HG03108 (cell line): ENCODE data around the gene MINDY4B.

Source experiments
- ATAC-seq: cut with Tn5 transposase; IDR thresholded peaks from one replicate; pipeline ENCODE4 v1.9.1; 2021; ENCODE audit warnings: moderate library complexity; ENCODE audit not compliant: unreplicated experiment

The MINDY4B gene

DNA sequence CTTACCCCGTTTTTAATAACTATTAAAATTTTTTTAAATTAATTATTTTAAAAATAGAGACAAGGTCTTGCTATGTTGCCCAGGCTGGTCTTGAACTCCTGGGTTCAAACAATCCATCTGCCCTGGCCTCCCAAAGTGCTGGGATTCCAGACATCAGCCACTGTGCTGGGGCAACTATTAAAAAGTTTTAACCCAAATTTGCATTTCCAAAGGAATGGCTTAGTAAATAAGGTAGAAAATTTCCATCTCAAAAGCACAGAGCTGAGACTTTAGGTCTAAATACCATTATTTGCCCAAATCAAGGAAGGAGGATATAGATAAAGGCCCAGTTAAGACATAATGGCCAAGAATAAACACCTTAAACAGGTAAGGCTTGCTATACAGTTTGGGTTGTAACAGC lies 56.4 kb downstream of the MINDY4B start:
- ATAC-seq: no peak

DNA sequence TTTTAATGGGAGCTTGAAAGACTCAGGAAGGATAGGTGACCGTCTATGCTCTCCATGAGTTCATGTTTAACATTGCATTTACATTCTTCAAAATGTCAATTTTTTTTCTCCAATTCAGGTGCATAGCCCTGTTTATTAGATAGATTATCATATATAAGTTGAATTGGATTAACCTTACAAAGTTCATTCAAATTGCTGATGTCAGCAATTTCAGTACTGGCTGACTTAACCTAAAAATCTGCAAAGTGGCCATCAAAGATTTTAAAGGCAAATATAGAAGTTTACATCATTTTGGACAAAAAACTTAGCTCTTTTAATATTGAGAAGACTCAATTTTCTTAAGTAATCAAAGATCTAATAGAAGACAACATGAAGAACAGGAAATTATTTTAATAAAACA lies 57.8 kb downstream of the MINDY4B start:
- ATAC-seq: no peak

DNA sequence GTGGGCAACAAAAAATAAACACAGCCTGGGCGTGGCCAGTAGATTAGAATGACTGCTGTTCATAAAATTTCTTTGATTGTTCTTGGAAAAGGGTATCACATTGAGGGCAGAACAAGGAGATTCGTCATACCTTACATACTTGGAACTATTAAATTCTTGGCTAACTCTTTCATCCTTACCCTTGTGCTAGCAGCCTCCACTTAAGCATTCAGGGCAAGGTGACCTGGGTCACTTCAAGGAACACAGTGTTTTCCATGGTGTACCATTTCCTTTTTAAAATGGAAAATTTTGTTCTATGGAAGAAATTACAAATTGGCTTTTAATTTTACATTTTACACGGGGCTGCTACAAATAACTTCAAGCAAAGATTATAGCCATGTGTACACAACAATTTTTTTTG lies 60.8 kb downstream of the MINDY4B start:
- no peak for ATAC-seq

DNA sequence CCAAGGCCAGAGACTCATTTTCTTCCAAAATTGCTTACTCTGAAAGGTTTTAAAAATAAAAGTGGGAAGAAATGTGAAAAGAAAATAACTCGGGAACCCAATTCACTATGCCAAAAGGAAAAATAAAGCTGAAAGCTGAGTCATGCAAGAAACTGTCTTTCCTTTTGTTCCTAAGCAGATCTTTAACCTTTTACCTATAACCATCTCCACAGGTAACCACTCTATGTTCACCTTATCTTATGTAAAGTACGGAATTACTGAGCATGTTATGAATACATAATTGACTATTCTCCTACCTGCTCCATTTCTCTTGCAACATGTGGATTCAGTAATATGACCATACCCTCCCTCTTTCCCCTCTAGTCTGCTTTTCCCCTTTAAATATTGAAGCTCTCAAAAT lies 62.0 kb downstream of the MINDY4B start:
- no peak for ATAC-seq

DNA sequence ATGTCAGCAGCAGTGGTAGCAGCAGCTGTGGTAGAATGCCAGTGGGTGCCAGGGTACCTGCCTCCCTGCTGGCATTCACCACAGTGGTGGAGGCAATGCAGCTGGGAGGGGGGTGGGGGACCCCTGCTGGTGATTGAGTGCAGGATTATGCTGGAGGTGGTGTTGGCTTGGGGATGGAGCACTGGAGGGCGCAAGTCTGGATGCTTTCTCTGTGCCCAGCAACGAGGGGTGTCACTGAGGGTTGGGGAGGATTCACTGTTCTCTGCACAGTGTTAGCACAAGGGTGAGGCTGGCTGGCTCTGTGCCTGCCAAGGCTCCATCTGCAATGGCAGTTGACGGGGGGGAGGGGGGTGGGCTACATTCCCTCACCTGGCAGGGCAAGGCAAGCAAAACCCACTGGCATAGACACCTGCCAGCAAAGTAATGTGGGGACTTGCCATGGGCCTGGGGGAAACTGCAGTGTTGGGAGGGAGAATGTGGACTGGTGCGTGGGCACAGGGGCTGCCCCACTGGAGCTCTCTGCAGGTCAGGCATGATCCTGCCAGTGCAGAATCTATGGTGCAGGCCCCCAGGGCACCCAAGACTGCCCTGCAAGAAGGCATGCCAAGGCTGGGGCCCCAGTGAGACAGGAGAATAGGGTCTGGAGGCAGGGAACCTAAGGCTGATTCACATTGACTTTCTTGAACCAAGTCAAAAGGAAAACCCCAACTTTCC lies 64.3 kb downstream of the MINDY4B start:
- no peak for ATAC-seq

DNA sequence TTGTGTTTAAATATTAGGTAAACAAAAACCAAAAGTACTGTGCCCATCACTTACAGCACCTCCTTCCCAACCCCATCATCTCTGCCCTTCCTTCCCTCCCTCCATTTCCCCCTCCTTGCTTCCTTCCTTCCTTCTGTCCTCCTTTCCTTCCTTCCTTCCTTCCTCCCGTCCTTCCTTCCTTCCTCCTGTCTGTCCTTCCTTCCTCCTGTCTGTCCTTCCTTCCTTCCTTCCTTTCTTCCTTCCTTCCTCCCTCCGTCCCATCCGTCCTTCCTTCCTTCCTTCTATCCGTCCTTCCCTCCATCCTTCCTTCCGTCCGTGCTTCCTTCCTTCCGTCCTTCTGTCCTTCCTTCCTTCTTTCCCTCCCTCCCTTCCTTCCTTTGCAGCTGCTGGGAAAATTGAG lies 74.5 kb downstream of the MINDY4B start:
- ATAC-seq: no peak

DNA sequence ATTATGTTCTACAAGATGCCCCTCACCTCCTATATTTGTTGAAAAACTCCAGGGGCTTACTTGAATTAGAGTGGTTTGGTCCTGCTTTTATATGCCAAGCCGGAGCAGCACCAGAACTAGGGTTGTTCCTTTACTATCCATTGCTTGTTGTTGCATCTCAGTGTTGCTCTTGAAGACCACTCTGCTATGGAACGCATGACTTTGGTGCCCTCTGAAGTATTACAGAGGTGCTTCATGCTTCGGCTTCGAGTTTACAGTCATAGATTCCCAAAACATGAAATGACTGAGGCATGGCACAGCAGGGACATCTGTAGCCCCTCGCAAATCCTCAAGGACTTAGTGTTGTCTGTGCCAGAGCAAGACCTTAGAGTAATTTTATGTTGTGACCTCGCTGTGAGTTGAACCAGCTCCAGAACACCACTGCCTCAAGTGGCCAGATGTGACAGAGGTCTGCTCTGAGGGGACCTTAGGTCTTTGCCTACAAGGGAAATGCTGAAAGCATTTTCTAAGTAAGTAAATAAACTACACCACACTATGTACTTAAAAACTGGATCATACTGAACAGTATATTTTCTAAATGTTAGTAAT lies 75.1 kb downstream of the MINDY4B start:
- ATAC-seq: no peak

DNA sequence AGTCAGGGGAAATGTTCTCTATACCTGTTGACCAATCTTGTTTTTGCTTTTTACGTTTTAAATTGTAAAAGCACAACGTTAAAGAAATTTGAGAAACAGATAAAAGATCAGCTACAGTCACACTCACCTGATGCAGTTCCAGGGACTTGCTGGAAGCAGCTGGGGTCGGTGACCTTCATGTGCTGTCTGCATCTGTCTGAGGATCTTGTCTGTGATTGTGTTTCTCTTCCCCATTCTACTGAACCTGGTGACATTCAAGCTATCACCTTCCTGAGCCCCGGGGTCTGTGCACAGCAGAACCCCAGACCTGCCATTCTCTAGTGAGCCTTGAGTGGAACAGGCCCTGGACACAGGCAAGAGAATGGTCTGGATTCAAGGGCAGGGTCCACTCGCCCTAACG lies 75.8 kb downstream of the MINDY4B start:
- ATAC-seq: no peak

DNA sequence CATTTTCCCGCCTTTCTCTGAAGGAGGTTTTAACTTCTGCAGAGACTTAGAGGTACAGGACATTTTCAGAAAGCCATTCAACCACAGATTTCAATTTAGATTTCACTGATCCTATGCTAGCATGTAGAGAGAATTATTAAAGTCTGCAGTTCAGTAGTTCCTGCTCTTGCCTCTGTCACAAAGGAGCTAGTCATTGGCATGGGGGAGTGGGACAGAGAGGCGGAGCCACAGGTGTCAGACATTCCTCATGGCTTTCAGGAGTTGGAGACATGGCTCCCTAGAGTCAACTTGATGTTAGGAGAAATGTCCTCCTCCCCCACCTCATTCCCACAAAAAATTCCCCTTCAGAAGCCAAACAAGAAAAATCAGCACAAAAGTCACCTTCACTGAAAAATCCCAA lies 76.2 kb downstream of the MINDY4B start:
- ATAC-seq: no peak

DNA sequence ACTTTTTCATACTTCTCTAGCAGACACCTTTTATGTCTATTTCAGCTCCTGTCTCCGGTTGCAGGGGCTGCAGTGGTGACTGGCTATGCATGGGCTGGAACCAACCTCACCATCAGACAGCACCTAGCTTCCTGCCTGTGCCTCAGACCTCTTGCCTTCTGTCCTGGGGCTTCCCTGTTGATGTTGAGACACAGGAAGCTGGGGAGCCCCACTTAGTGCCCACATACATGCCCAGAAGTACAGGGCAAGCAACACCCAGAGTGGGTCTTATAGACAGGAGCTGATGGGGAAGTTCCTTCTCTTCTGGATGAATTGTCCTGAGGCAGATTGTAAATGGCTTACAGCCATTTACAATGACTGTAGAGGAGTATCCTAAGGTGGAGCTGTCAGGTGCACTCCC lies 77.0 kb downstream of the MINDY4B start:
- no peak for ATAC-seq

DNA sequence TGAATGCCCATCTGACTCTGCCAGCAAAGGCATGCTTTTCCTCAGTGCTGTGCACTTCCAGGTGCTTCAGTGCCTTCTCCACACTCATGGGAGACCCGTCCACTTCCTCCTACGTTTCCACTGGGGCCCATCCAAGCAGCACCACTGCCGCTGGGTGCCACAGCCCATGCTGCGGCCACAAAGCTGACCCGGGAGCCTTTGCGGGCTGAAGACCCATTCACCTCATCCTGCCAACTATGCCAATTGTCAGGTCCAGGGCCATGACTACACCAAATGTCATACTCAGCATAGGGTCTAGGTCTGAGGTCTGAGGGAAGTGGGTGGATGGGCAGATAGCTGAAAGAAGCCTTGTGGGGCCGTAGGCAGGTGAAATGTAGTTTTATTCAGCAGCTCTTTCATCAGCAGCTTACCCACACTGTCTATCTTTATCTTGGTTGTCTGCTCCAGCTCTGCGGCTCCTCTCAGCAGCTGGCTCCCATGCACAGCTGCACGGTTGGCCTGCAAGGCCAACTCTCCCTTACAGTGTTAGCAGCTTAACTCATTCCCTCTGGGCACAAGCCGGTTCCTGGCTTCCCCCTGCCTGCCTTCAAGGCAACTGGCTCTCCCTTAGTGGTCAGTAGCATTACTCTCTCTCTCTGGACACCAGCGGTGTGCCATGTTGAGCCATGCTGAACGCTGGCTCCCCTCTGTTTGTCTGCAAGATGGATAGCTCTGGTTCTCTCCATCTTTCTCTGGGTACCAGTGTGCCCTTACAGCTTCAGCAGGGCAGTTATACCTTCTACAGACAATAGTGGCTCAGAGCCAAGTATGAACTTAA lies 78.6 kb downstream of the MINDY4B start:
- no peak for ATAC-seq

DNA sequence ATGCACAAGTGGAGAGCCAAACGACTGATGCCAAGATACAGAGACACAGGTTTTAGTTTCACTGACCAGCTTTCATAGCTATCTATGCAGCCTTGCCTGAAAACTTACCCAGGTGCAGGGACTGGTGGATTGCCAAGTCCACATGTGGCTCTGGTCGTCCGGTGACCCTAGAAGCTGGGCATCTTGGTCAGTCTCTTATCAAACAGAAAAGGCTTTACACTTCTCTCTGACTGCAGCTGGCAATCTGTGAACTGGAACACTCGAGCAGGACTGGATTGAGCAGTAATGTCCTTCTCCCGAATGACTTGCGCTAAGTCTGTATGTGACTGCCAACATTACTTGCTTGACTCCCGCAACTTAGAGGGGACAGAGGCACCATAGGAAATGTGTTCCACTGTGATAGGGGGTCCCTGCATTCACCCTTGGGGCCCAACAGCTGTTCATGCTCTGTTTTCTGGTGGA lies 79.3 kb downstream of the MINDY4B start:
- no peak for ATAC-seq

DNA sequence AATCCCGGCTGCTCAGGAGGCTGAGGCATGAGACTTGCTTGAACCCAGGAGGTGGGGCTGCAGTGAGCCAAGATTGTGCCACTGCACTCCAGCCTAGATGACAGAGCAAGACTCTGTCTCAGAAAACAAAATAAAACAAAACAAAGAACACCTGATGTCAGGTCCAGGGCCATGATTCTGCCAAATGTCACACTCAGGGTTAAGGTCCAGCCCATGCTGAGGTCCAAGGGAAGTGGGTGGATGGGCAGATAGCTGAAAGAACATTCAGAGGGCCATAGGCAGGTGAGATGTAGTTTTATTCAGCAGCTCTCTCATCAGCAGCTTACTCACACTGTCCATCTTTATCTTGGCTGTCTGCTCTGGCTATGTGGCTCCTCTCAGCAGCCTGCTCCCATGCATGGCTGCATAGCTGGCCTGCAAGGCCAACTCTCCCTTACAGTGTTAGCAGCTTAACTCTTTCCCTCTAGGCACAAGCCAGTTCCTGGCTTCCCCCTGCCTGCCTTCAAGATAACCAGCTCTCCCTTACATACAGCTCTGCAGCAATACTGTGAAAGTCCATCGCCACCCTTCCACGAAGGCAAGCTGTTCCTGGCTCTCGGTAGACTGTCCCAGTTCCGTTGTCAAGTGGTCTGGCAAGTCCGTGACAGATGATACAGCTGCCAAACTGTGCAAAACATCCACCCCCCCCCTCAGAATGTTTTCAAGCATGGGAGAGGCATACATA lies 79.9 kb downstream of the MINDY4B start:
- ATAC-seq: no peak

DNA sequence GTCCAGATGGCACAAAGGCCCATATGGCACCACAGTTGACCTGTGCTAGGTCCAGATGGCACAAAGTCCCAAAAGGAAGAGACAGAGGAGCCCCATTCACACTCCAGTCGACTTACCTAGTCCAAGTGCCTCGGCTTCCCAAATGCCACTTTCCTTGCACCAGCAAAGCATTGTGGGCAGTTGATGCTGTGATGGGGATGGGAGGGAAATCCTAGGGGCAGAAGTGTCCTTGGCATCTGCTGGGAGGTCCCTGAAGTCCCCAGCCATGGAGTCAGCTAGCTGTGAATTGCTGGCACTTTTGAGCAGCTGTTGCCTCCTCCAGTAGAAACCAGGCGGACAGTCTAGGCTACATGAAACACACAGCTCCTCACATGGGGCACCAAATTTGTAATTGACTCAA lies 82.0 kb downstream of the MINDY4B start:
- no peak for ATAC-seq

DNA sequence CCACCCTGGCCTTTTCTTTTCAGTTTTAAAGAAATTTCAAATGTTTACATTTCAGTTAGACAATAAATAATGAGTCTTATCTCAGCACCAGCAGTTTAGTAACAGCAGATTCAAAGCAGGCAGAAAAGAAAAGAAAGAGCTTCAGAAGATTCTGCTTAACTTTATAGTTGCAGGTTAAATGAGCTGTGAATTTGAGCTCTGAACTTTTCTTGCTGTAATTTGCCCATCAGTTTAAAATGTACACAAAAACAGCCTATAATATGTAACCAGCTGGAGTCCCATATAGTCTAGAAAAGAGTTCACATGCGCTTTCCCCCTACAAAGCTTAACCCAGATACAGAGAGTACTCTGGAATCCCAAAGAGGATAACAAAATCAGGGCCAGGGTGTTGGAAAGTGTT lies 82.6 kb downstream of the MINDY4B start:
- ATAC-seq: no peak
